GM19328 (cell line): ENCODE results near the gene DNAH1.

Experiments
- ATAC-seq: cut with Tn5 transposase; IDR thresholded peaks from one replicate; pipeline ENCODE4 v1.9.1; 2021; ENCODE audit warnings: mild to moderate bottlenecking, moderate library complexity; ENCODE audit not compliant: unreplicated experiment

Gene DNAH1

GRCh38 chr3:52355526-52355925 lies 39.4 kb downstream of the DNAH1 start:
- no peak for ATAC-seq

- no peak for ATAC-seq
Observed at GRCh38 chr3:52356126-52356525, 40.0 kb downstream of the DNAH1 start.

GRCh38 chr3:52357151-52358080 lies 41.3 kb downstream of the DNAH1 start:
- ATAC-seq: no peak

- no peak for ATAC-seq
Observed at GRCh38 chr3:52358362-52358940, 42.3 kb downstream of the DNAH1 start.

GRCh38 chr3:52359116-52359855 lies 43.2 kb downstream of the DNAH1 start:
- no peak for ATAC-seq

- ATAC-seq: no peak
Observed at GRCh38 chr3:52361011-52361410, 44.9 kb downstream of the DNAH1 start.

- ATAC-seq: no peak
Observed at GRCh38 chr3:52361454-52361853, 45.3 kb downstream of the DNAH1 start.

- no peak for ATAC-seq
Observed at GRCh38 chr3:52361898-52362297, 45.8 kb downstream of the DNAH1 start.

- no peak for ATAC-seq
Observed at GRCh38 chr3:52364322-52365035, 48.4 kb downstream of the DNAH1 start.

GRCh38 chr3:52366527-52366926 lies 50.4 kb downstream of the DNAH1 start:
- ATAC-seq: no peak

GRCh38 chr3:52367891-52368880 lies 52.1 kb downstream of the DNAH1 start:
- ATAC-seq: no peak

GRCh38 chr3:52370531-52370930 lies 54.4 kb downstream of the DNAH1 start:
- ATAC-seq: no peak

GRCh38 chr3:52372822-52373504 lies 56.8 kb downstream of the DNAH1 start:
- no peak for ATAC-seq

GRCh38 chr3:52373676-52374075 lies 57.6 kb downstream of the DNAH1 start:
- ATAC-seq: no peak

GRCh38 chr3:52374173-52374572 lies 58.1 kb downstream of the DNAH1 start:
- no peak for ATAC-seq

GRCh38 chr3:52379610-52380009 lies 63.5 kb downstream of the DNAH1 start:
- ATAC-seq: no peak

GRCh38 chr3:52380023-52380422 lies 63.9 kb downstream of the DNAH1 start:
- ATAC-seq: no peak

- ATAC-seq: no peak
Observed at GRCh38 chr3:52381623-52382022, 65.5 kb downstream of the DNAH1 start.

GRCh38 chr3:52383446-52383845 lies 67.3 kb downstream of the DNAH1 start:
- no peak for ATAC-seq
